HCT116 (cell line): ENCODE data around the gene MIDN. TPM values are rescaled to one million over a fixed set of nuclear protein-coding genes. Genes with fewer than 3 reads are reported as not detected.

Source experiments
- ATAC-seq: fragments of 200-7000 bp; cut with Tn5 transposase; 2 replicates; pipeline ENCODE4 v1.9.1; 2020; ENCODE audit warnings: mild to moderate bottlenecking, moderate library complexity
- BruUV-seq: library from RNA; stranded (reverse); fragments of 400-500 nt; replicated peaks from 2 replicates; lab custom pipeline; 2021; lab: Mats Ljungman, UMichigan
- CTCF ChIA-PET: fragments of 300-600 bp; sonication (Branson Sonifier 250); formaldehyde crosslinking; loops from one replicate; lab custom pipeline; 2021; ENCODE audit warnings: antibody characterized with exemption; lab: Charles Lee
- POLR2A ChIA-PET: fragments of 300-600, 350-600 bp; sonication (Branson Sonifier 250); formaldehyde crosslinking; loops from one replicate; lab custom pipeline; 2021; ENCODE audit warnings: antibody characterized with exemption; lab: Charles Lee
- RAD21 ChIA-PET, 2 experiments: fragments of 300-600 bp; sonication (Branson Sonifier 250); formaldehyde crosslinking; loops; one replicate each; lab custom pipeline; 2023; ENCODE audit warnings: low total read pairs in 2 of 2; ENCODE audit not compliant: uncharacterized antibody in 2 of 2, unreplicated experiment in 2 of 2, low non-redundant PET in 1 of 2; lab: Charles Lee
- DNase-seq: peaks from one replicate; pipeline ENCODE4 v3.0.0-alpha.2; 2010; ENCODE audit warnings: low read depth, low spot score
- H2AFZ ChIP-seq: fragments of 200-600 bp; shearing (Covaris generic), sonication (generic); 2 replicates; pipeline ENCODE4 v1.6.1; 2017; ENCODE audit warnings: low read depth, mixed run types, mixed read lengths, antibody characterized with exemption, low read length; ENCODE audit not compliant: poor library complexity, severe bottlenecking
- H3K27ac ChIP-seq: 2 replicates; pipeline ENCODE4 v1.5.1; 2012; ENCODE audit warnings: low read depth, low read length
- H3K27me3 ChIP-seq: fragments of 200-600 bp; sonication (generic); 2 replicates; pipeline ENCODE4 v1.6.1; 2016; ENCODE audit warnings: mixed run types, low read length, mixed read lengths; ENCODE audit not compliant: insufficient read depth
- H3K36me3 ChIP-seq, 2 experiments: fragments of 200-500 bp in 1 of 2; fragments of 200-600 bp in 1 of 2; sonication (Bioruptor generic) in 1 of 2; sonication (generic) in 1 of 2; 2 replicates each; pipeline versions ENCODE4 v1.5.1 to v1.6.1; 2014 to 2016; ENCODE audit warnings: low read length in 2 of 2, inconsistent platforms in 1 of 2, mixed read lengths in 1 of 2, mixed run types in 1 of 2; ENCODE audit not compliant: insufficient read depth in 2 of 2, control insufficient read depth in 1 of 2
- H3K4me1 ChIP-seq, 2 experiments: fragments of 200-600 bp in 1 of 2; sonication (generic) in 1 of 2; 2 replicates each; pipeline versions ENCODE4 v1.5.1 to v1.6.1; 2012 to 2017; ENCODE audit warnings: low read length in 2 of 2, inconsistent platforms in 1 of 2, mild to moderate bottlenecking in 1 of 2, mixed read lengths in 1 of 2, mixed run types in 1 of 2, moderate library complexity in 1 of 2; ENCODE audit not compliant: insufficient read depth in 2 of 2, control insufficient read depth in 1 of 2
- H3K4me2 ChIP-seq: fragments of 200-600 bp; sonication (generic); 2 replicates; pipeline ENCODE4 v1.6.1; 2017; ENCODE audit warnings: mixed run types, low read length, mixed read lengths
- H3K4me3 ChIP-seq, 2 experiments: fragments of 200-600 bp in 1 of 2; sonication (generic) in 1 of 2; replicated peaks in 1 of 2; 2 replicates each; pipeline ENCODE4 v1.5.1; 2011 to 2016; ENCODE audit warnings: low read length in 2 of 2, control low read depth in 1 of 2, low read depth in 1 of 2, mild to moderate bottlenecking in 1 of 2, mixed read lengths in 1 of 2, mixed run types in 1 of 2
- H3K79me2 ChIP-seq: fragments of 200-600 bp; sonication (generic); 2 replicates; pipeline ENCODE4 v1.6.1; 2017; ENCODE audit warnings: mild to moderate bottlenecking, mixed run types, low read length, moderate library complexity, mixed read lengths; ENCODE audit not compliant: insufficient read depth
- H3K9ac ChIP-seq: fragments of 200-600 bp; sonication (generic); 2 replicates; pipeline ENCODE4 v1.6.1; 2016; ENCODE audit warnings: low read length, mixed read lengths
- H3K9me2 ChIP-seq: fragments of 200-600 bp; sonication (generic), shearing (Covaris generic); 2 replicates; pipeline ENCODE4 v1.6.1; 2017; ENCODE audit warnings: mixed run types, mild to moderate bottlenecking, moderate library complexity; ENCODE audit not compliant: insufficient read depth
- H3K9me3 ChIP-seq, 2 experiments: fragments of 200-500 bp in 1 of 2; fragments of 200-600 bp in 1 of 2; sonication (Bioruptor generic) in 1 of 2; sonication (generic) in 1 of 2; 2 replicates each; pipeline ENCODE4 v1.6.1; 2014 to 2017; ENCODE audit warnings: low read length in 2 of 2, mixed read lengths in 2 of 2, inconsistent platforms in 1 of 2, low read depth in 1 of 2, mild to moderate bottlenecking in 1 of 2, mixed run types in 1 of 2, moderate library complexity in 1 of 2; ENCODE audit not compliant: control insufficient read depth in 1 of 2, insufficient read depth in 1 of 2
- H4K20me1 ChIP-seq: fragments of 200-600 bp; sonication (generic), shearing (Covaris generic); 2 replicates; pipeline ENCODE4 v1.6.1; 2017; ENCODE audit warnings: mixed run types, mild to moderate bottlenecking, moderate library complexity; ENCODE audit not compliant: insufficient read depth
- EGR1 ChIP-seq: IDR thresholded peaks from 2 replicates; pipeline ENCODE4 v1.6.1; 2012; ENCODE audit warnings: low read depth
- ELF1 ChIP-seq: IDR thresholded peaks from 2 replicates; pipeline ENCODE4 v1.6.1; 2012; ENCODE audit warnings: low read depth, borderline replicate concordance
- EZH2phosphoT487 ChIP-seq: fragments of 200-600 bp; IDR thresholded peaks from 2 replicates; pipeline ENCODE4 v1.6.1; 2018; ENCODE audit warnings: antibody characterized with exemption, borderline replicate concordance
- JUND ChIP-seq: IDR thresholded peaks from 2 replicates; pipeline ENCODE4 v1.6.1; 2012
- POLR2AphosphoS5 ChIP-seq: IDR thresholded peaks from 2 replicates; pipeline ENCODE4 v1.6.1; 2011; ENCODE audit warnings: mild to moderate bottlenecking, low read depth, low read length, moderate library complexity
- YY1 ChIP-seq: IDR thresholded peaks from 2 replicates; pipeline ENCODE4 v1.6.1; 2011; ENCODE audit warnings: low read length, low read depth, moderate library complexity, mild to moderate bottlenecking; ENCODE audit not compliant: insufficient replicate concordance; ENCODE audit errors: extremely low read depth
- intact Hi-C: fragments of 100-400 bp; cut with micrococcal nuclease; formaldehyde crosslinking; loops from 2 replicates; pipeline ENCODE4 v1.10.0; 2022
- total RNA-seq: library from RNA; stranded (reverse); gene quantifications from one replicate; pipeline ENCODE4 v1.2.1, GENCODE V29; 2021; ENCODE audit not compliant: unreplicated experiment
- TF ChIP-seq, protein P1 (sequence below): IDR thresholded peaks from 2 replicates; pipeline ENCODE4 v1.6.1; 2012
- TF ChIP-seq, protein P2 (sequence below): IDR thresholded peaks from 2 replicates; pipeline ENCODE4 v1.6.1; 2011; ENCODE audit warnings: mild to moderate bottlenecking, low read length, moderate library complexity; ENCODE audit not compliant: insufficient replicate concordance; ENCODE audit errors: extremely low read depth

The MIDN gene
- total RNA-seq, 1 experiment from 2014 or later = 146 TPM

GRCh38 chr19:1285737-1286360, 37.5 kb downstream of the MIDN start, which contains the start of gene EFNA2:
Gene EFNA2 (plus strand): TSS chr19:1285873. CDS start chr19:1286169, 296 bp downstream.
- POLR2A ChIA-PET = interaction anchor here (1.5 kb wide), 1 partner anchor 17 kb away, joined by 7 read pairs; the partner anchor contains the start of gene CIRBP
- H3K27me3 ChIP-seq = no peaks in the 10 kb centered on the region
- no peaks in the 10 kb centered on the region for H4K20me1 ChIP-seq
- RAD21 ChIA-PET = no interaction called here
- no peaks in the 10 kb centered on the region for H3K9me2 ChIP-seq
- ATAC-seq (peak; percentile 60), DNase-seq (no peak)
- CTCF ChIA-PET = no interaction called here
- H3K9ac ChIP-seq = peak within 1 kb of the TSS; percentile 65
- no peak within 1 kb of the TSS for H2AFZ ChIP-seq
- TF ChIP-seq JUND (no peak), ELF1 (no peak)
- peak within 1 kb of the TSS; percentile 38; the same call in 1 of the 2 replicates for H3K27ac ChIP-seq
- no TSS peak for BruUV-seq
- no peaks in the 10 kb centered on the region for H3K9me3 ChIP-seq
- peaks cover 7 to 23% of the 10 kb centered on the region in 2 experiments; a peak in 3 of 4 replicates for H3K4me1 ChIP-seq
- H3K36me3 ChIP-seq = no peaks in the 10 kb centered on the region
- peak within 1 kb of the TSS; percentile 95 for H3K4me2 ChIP-seq
- H3K4me3 ChIP-seq = peak within 1 kb of the TSS; percentile 64 to 69
- intact Hi-C loops = no loop called here
- no peaks in the 10 kb centered on the region for H3K79me2 ChIP-seq

DNA sequence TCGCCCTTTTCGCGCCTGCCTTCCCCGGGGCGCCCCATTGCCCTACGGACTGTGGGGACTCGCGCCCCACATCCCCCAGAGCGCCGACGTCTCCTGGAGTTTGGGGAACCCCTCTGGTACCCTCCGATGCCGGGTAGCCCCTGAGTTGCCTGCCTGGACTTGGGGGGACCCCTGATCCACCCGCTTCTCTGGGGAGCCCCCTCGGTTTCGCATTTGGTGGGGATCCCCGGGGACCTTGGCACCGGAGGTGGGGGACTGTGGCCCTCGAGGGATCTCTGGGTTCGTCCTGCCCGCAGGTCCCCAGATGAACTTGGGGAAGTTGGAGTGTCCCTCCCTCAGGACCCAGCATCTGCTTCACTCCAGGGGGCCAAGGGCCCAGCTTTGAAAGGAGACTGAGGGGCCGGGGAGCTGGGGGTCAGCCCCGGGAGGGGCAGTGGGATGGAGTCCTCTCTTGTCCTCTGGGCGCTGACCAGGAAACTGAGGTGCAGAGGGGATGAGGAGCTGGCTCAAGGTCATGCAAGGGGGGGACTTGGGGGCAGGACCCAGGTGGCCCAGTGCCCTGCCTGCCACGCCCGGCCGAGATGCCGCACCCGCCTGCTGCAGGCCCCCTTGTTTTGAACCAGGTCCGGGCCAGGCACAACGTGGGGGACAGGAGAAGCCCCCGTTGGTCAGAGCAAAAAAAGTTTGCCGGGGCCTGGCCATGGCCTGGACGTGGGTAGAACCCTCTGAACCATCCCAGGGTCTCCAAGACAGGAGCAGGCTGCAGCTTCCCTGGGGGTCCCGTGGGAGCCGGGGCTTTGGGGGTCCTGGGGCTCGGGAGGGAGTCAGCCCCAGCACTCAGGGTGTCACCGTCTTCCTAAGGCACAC, 38.3 kb downstream of the MIDN start:
- Histone ChIP-seq H3K36me3 (no peaks in the 10 kb centered on the region), H3K9me2 (no peaks in the 10 kb centered on the region), H3K79me2 (no peaks in the 10 kb centered on the region), H3K4me3 (peak overlapping the region; percentile 64 to 69), H3K9ac (peak overlapping the region; percentile 65), H3K27me3 (no peaks in the 10 kb centered on the region), H3K9me3 (no peaks in the 10 kb centered on the region), H3K27ac (peak overlapping the region; percentile 38; the same call in 1 of the 2 replicates), H4K20me1 (no peaks in the 10 kb centered on the region), H3K4me2 (peak overlapping the region; percentile 95), H3K4me1 (peaks cover 16 to 31% of the 10 kb centered on the region in 2 experiments)
- DNase-seq = no peak
- BruUV-seq = no TSS peak
- no peak for ATAC-seq
- TF ChIP-seq POLR2AphosphoS5 (no peak), YY1 (no peak), EGR1 (no peak), EZH2phosphoT487 (no peak)
- TF ChIP-seq, protein P1, sequence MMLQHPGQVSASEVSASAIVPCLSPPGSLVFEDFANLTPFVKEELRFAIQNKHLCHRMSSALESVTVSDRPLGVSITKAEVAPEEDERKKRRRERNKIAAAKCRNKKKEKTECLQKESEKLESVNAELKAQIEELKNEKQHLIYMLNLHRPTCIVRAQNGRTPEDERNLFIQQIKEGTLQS = no peak
- TF ChIP-seq, protein P2, sequence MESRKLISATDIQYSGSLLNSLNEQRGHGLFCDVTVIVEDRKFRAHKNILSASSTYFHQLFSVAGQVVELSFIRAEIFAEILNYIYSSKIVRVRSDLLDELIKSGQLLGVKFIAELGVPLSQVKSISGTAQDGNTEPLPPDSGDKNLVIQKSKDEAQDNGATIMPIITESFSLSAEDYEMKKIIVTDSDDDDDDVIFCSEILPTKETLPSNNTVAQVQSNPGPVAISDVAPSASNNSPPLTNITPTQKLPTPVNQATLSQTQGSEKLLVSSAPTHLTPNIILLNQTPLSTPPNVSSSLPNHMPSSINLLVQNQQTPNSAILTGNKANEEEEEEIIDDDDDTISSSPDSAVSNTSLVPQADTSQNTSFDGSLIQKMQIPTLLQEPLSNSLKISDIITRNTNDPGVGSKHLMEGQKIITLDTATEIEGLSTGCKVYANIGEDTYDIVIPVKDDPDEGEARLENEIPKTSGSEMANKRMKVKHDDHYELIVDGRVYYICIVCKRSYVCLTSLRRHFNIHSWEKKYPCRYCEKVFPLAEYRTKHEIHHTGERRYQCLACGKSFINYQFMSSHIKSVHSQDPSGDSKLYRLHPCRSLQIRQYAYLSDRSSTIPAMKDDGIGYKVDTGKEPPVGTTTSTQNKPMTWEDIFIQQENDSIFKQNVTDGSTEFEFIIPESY = no peak
- TF ChIP-seq, all 23 proteins: peak for 0
- intact Hi-C loops = no loop called here
- H2AFZ ChIP-seq = no peak overlapping the region
- ChIA-PET RAD21 (no interaction called here), POLR2A (no interaction called here), CTCF (no interaction called here)
